HG02973 (cell line): Measurements from ENCODE around the gene RNASE8.

Experiments
- ATAC-seq: cut with Tn5 transposase; IDR thresholded peaks from one replicate; pipeline ENCODE4 v1.9.1; 2021; ENCODE audit warnings: moderate library complexity; ENCODE audit not compliant: unreplicated experiment

Gene RNASE8

GRCh38 chr14:21103411-21103709 is 45.7 kb downstream of the RNASE8 start:
- no peak for ATAC-seq

- peak; percentile 87 for ATAC-seq
These were observed 46.3 kb downstream of the RNASE8 start for GRCh38 chr14:21103710-21104447.

DNA sequence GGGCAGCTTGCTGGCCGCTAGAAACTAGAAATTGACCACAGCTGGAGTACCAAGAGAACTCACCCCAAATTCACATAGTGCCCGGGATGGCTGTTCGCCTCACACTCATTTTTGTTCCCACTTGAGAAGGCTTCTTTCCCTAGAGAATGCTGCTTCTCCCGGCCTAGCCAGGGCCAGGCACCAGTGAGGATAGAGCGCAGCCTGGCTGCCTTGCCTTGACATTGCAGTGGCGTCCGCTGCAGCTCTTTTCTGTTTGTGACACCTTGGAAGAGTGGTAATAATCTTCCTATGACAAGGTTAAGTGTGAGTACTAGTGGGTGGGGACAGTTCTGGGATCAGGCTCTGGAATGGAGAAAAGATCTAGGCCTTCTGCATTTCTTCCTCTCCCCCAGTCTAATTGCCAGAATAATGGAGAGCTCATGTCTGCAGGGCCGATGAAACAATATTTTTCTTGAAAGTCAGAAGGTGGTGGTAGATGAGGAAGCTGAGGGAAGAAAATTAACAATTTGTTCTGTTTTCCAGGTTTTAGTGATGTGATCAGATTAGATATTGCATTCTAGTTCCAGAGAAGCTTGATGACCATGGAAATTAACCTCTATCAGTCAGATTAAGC is 46.9 kb downstream of the RNASE8 start:
- no peak for ATAC-seq

DNA sequence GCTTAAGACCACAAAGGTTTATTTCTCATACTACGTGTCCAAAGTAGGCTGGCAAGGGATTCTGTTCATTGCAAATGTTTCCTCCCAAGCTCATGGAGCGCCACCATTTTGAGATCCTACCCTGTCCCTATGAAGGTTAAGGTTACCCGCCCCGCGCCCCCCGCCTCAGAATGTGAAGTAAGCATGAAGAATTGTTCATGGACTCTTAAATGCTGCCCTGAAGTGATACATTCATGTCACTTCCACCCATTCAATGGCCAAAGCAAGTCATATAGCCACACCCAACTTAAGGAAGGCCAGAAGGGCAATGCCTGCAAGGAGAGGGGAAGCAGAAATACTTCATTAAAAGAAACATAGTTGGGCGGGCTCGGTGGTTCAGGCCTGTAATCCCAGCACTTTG is 47.5 kb downstream of the RNASE8 start:
- no peak for ATAC-seq

DNA sequence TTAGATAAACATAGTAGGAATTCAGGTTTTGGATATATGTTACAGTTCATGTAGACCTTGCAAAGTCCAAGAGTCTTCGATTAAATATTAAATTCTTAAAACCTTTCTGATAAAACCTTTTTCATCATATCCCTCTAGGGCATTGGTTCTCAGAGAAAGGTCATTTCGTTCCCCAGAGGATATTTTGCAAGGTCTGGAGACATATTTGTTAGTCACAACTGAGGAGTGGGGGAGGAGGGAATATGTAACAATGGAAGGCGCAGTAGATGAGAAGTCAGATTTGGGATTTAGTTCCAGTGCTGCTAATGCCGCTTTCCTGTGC is 48.5 kb downstream of the RNASE8 start:
- ATAC-seq = no peak

GRCh38 chr14:21106498-21107282 is 49.1 kb downstream of the RNASE8 start:
- no peak for ATAC-seq

DNA sequence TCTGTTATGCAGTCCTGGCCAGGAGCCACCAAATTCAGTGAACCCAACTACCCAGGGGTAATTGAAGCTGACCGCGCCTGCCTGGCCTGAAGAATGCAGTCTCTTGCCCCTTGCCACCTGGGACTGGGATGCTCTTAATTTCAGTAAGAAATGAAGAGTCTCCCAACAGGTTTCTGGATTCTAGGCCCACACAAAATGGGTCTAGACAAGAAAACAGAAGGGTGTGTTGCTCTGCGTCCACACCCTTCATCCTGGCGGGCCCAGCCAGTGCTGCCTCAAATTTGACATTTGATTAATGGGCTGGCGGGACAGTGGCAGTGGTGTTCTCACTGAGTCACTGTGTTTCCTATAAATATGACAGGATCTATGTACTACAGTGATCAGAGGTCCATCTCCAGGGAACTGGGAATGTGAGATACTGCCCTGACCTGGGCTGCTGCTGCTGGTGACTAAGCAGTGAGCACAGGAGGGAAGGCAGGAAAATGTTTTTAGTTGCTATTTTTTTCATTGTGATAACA is 49.7 kb downstream of the RNASE8 start:
- no peak for ATAC-seq
